NCI-H69 (cell line): Measurements from ENCODE around the gene KREMEN1.

ENCODE experiments used
- DNase-seq: peaks from one replicate; lab custom pipeline; 2025; lab: John Stamatoyannopoulos, UW

The KREMEN1 gene

GRCh38 chr22:29049655-29050263, 23.1 kb upstream of the KREMEN1 start:
- DNase-seq: no peak

DNA sequence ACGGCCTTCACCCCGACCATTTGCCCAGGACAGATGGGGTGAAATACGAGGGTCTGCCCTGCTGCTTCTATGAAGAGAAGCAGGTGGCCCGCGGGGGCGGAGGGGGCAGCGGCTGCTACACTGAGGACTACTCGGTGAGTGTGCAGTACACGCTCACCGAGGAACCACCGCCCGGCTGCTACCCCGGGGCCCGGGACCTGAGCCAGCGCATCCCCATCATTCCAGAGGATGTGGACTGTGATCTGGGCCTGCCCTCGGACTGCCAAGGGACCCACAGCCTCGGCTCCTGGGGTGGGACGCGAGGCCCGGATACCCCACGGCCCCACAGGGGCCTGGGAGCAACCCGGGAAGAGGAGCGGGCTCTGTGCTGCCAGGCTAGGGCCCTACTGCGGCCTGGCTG, 22.4 kb upstream of the KREMEN1 start:
- no peak for DNase-seq

DNA sequence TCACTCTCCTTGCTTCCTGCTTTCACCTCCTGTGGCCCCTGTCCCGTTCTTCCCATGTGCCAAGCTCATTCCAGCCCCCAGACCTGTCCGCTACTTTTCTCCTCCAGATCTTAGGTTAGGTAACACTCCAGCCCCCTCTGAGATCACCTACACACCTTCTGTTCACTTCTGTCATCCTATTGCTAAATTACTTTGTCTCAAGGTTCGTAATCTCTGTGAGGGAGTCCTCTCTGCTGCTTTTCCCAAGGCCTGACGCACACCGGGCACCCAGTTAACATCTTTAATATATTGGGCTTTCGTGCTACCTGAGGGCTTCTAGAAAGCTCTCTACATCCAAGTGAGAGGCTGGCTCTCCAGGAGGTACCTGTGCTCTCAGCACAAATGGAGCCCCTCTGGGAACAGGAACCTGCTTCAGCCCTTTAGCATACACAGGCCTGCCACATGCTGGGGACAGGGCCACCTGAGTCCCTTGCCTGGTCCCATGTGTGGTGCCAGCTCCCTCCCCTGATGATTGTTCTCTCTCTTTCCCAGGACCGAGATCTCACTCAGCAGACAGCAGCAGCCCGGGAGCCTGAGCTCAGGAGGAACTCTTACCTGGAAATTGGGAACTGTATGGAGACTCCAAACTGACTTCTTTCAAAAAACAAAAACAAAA, 19.7 kb upstream of the KREMEN1 start:
- no peak for DNase-seq

DNA sequence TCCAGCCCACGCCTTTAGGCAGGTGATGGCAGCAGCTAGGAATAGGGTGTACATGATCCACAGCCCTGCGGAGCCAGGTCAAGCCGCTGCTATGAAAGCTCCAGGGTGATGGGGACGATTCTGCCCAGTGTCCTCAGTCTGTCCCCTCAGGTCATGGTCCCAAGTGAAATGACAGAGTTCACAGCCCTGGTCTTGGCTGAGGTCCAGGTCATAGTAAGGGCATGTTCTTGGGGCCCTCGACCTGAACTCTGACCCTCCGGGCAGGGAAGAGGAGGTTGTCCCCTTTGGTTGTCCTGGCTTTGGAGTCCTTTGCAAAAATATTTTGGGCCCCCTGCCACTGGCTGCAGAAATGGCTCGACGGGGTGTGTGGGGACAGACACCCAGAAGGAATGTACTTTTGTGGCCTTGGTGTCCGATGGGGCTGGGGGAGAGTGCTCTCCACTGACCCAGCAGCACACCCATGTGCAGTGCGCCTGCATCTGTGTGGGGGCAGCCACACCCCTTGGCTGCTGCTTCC, 18.5 kb upstream of the KREMEN1 start:
- no peak for DNase-seq

- peak; percentile 29 for DNase-seq
Observed at GRCh38 chr22:29055192-29055830, 17.5 kb upstream of the KREMEN1 start.

DNA sequence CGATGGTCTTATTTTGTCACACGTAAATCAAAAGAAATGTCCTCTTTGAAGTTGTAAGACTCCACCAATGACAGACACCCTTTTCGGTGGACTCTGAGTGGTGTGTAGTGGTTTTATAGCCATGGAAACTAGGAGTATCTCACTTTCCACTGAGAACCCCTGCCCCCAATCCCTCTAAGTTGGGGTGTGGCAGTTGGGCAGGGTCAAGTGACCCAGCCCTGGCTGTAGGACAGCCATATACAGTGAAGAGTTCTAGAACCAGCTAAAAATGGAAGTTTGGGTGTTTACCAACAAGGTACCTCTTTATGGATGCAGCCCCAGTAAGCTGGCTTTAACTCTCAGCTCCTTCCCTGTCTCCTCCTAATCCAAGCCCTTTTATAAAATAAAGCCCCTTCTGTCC, 16.4 kb upstream of the KREMEN1 start:
- no peak for DNase-seq

DNA sequence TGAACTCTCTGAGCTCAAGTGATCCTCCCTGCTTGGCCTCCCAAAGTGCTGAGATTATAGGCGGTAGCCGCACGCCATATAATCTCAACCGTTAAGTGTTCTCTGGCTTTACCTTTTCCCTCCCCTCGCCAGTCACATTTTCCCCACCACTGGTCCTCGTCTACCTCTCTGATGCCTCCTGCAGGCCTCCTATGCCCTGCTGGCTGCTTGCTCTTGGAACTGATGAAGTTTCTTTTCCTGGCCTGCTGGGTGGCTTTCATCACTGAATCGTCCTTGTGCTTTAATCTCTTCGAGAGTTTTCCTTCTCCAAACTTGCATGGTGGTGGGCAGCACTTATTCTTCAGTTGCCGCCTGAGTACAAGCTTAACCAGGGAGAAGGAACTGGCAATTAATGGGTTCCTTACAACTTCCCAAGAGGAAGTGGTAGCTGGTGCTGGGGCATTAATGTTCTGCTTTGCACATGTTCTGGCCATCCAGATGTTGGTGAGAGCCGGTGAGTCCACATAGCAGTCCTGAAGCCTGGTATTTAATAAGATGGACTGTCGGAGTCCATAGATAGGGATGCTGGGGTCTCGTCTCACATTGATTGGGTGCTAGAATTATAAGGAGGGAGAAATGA, 12.5 kb upstream of the KREMEN1 start:
- DNase-seq: no peak

GRCh38 chr22:29060931-29061330, 11.9 kb upstream of the KREMEN1 start:
- DNase-seq: no peak

GRCh38 chr22:29061773-29062172, 11.1 kb upstream of the KREMEN1 start, which contains the start of gene C22orf31:
TSS of gene C22orf31 (minus strand) at chr22:29061831. CDS start at chr22:29061792, 39 bp downstream.
- peak; percentile 35 for DNase-seq

- no peak for DNase-seq
Observed at GRCh38 chr22:29062286-29062821, 10.5 kb upstream of the KREMEN1 start.

- DNase-seq: no peak
Observed at GRCh38 chr22:29065468-29066190, 7.2 kb upstream of the KREMEN1 start.

DNA sequence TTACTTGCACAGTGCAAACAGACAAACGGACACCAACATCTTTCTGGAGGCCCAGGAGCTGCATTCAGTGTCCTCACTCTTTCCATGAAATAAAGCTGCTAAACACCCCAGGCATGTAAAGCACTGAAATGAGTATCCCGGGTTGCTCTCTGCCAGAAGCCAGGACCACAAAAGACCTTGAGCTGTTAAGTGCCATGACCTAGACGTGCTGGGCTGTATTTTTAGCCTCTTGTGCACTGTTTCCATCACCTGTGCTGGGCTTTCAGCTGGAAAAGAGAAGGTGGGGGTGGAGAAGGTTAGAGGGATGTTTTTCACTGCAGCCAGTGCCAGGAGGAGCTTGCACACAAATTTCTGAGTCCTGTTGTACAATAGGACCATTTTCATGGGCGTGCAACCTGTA, 3.4 kb upstream of the KREMEN1 start:
- no peak for DNase-seq

- no peak for DNase-seq
Observed at GRCh38 chr22:29070490-29070889, 2.3 kb upstream of the KREMEN1 start.

DNA sequence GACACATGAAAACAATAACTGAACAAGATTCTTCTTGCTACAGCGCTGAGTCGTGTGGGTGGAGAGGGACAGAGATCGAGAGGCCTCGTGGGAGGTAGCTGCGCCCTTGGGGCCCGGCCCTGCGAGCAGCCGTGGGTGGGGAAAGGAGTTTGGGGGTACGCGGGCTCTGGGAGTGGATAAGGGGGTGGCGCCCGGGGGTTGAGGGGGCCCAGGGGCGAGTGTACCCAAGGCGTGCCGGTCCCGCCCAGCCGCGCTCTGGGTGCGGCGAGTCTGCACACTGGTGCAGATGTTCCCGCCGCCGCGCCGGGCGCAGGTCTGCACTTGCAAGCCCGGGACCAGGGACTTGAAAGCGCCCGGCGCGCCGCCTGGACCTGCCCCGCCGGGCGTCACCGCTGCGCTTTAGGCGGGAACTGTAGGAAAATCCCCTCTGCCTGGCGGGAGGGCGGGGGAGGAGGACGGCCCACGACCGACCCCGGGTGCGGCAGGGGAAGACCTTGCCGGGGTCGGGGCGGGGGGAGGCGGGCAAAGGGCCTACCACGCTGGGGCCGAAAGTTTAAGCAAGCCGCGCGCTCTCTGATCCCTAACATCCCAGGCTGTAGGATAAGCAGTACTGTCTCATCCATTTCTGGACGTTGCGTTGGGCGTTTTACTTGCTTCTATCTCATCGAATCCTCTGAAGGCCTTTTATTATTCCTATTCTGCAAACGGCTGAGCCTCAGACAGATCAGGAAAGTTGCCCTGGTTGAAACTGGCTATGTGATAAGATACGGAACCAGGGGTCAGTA, 1.4 kb upstream of the KREMEN1 start:
- peak; percentile 82 for DNase-seq

DNA sequence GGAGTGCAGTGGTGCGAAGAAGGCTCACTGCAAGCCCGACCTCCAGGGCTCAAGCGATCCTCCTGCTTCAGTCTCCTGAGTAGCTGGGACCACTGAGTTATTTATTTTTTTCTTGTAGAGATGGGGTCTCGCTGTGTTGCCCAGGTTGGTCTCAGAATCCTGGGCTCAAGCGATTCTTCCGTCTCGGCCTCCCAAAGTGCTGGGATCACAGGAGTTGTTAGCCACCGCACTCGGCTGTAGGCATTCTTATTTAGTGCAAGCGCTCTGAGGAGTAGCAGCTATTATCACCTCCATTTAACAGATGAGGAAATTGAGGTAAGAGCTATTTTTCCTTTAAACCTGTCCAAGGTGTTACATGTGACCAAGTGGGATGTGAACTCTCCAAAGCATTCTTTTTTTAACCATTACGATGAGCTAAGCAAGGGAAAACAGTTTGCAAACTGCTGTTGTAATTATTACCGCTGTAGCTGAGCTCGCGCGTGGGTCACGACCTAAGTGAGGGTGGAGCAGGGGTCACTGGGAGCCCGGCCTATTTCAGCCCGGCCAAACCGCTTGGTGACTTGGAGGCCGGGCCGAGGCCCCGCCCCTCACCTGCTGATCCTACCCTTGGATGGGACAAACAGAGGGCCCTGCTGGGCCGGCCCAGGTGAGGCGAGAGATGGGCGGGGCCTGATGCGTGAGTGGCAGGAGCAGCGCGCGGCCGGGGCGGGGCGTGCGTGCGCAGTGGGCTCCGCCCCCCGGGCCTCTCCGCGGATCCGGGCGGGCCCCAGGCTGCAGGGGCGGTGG, 449 bp upstream of the KREMEN1 start:
- DNase-seq: peak; percentile 93

DNA sequence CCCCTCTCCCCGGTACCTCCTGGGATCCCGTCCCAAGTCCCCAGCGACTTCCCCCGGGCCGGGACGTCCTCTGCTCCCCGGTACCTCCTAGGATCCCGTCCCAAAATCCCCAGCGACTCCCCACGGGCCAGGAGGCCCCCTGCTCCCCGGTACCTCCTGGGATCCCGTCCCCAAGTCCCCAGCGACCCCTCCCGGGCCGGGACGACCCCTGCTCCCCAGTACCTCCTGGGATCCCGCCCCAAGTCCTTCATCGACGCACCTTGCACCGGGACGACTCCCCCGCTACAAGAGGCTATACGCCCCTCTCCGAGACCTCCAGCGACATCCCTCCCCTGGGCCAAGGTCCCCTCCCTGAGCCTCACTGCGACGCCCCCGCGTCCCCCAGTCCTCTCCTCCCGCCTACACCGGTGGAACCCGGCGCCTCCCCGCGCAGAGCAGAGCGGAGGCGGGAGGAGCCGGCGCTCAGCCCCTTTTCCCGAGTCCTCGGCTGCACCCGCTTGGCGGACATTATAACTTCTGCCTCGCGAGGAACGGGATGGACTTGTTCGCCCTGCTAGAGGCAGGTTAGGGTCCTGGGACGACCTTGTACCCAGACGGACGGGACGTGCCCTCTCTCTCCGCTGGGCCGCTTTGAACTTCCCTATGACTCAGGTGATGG, 912 bp downstream of the KREMEN1 start:
- DNase-seq: peak; percentile 79

GRCh38 chr22:29074276-29074772, 1.5 kb downstream of the KREMEN1 start:
- DNase-seq: peak; percentile 64

DNA sequence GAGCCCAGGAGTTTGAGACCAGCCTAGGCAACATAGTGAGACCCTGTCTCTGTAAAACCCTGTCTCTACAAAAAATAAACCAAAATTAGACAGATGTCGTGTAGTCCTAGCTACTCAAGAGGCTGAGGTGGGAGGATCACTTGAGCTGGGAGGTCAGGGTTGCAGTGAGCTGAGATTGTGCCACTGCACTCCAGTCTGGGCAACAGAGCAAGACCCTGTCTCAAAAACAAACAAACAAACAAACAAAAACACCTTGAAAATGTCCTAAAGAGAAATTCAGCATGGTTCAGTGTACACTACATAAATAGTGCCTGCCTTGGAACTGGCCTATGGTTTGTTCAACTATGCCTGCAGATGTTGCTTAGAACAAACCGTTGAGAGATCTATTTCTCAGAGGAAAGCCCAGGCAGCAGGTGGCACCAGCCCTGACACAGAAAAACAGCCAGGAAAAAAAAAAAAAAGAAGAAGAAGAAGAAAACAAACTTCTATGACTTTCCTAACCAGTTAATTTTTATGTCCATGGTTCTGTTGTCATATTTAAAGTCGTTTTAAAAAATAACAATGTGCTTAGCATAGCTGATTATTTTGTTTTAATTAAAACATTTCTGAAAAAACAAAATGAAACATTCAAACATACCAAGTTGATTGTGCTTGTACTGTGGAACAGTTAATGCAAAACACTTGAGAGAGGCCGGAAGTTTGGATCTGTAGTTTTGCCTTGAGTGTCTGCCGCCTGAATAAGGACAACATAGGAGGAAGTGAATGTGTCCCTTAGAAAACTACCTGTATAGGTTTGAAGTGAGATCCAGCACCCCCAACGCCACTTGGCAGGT, 5.4 kb downstream of the KREMEN1 start:
- peak; percentile 73 for DNase-seq

DNA sequence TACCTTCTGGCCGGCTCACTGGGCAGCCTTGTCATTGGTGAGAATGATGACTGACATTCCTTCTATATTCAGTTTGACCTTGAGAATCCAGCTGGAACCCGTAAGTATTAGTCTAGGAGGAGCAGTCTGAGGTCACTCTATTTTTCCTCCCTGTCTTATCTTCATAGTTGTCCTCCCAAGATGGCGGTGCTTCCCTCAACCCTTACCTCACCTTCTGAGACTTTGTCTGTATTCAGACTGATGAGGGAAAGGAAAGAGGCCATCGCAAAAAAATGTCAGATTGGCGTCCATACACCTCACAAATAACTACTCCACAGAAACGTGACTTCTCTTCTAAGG, 6.0 kb downstream of the KREMEN1 start:
- DNase-seq: peak; percentile 60
